ENCODE measurements around the gene SLC38A8. TPM values are rescaled to one million over a fixed set of nuclear protein-coding genes. Genes with fewer than 3 reads are reported as not detected.

The SLC38A8 gene
- total RNA-seq, 1 donor from 2014 or later = not detected

DNA sequence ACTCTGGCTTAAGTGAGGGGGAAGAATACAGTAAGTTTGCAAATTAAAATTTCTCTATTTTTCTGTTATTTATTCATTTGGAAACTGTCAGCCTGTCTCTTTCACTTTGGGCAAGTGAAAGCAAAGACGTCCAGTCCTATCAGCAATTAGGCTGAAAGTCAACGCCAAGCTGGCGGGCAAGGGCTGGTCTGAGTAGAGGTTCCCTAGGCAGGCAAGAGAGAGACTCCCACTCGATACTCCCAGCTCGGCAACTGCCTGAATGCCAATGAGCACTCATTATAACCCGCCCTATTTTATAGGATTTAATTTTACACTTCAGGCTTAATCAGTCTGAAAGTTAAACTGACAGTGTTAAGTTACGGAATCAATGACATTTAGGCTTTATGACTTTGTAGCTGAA, 14.3 kb upstream of the SLC38A8 start:
- DNase-seq (ENCODE audit: low read depth) = no peak
- no peaks in the 10 kb centered on the region for H3K27me3 ChIP-seq (ENCODE audit: control insufficient read depth, insufficient read depth, low read length)
- H3K36me3 ChIP-seq (ENCODE audit: control insufficient read depth, insufficient read depth, low read length) = no peaks in the 10 kb centered on the region
- H3K4me3 ChIP-seq (ENCODE audit: low read depth, low read length) = no peak overlapping the region
- TF ChIP-seq, protein P1, sequence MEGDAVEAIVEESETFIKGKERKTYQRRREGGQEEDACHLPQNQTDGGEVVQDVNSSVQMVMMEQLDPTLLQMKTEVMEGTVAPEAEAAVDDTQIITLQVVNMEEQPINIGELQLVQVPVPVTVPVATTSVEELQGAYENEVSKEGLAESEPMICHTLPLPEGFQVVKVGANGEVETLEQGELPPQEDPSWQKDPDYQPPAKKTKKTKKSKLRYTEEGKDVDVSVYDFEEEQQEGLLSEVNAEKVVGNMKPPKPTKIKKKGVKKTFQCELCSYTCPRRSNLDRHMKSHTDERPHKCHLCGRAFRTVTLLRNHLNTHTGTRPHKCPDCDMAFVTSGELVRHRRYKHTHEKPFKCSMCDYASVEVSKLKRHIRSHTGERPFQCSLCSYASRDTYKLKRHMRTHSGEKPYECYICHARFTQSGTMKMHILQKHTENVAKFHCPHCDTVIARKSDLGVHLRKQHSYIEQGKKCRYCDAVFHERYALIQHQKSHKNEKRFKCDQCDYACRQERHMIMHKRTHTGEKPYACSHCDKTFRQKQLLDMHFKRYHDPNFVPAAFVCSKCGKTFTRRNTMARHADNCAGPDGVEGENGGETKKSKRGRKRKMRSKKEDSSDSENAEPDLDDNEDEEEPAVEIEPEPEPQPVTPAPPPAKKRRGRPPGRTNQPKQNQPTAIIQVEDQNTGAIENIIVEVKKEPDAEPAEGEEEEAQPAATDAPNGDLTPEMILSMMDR (IDR thresholded peaks at IDR 0.05; ENCODE audit: insufficient read depth, low read length, poor library complexity, severe bottlenecking) = no peak

- no peaks in the 10 kb centered on the region for H3K27me3 ChIP-seq (ENCODE audit: control insufficient read depth, insufficient read depth, low read length)
- H3K4me3 ChIP-seq (ENCODE audit: low read depth, low read length) = no peak overlapping the region
- no peak for DNase-seq (ENCODE audit: low read depth)
- H3K36me3 ChIP-seq (ENCODE audit: control insufficient read depth, insufficient read depth, low read length) = no peaks in the 10 kb centered on the region
- TF ChIP-seq, protein P1 (IDR thresholded peaks at IDR 0.05; ENCODE audit: insufficient read depth, low read length, poor library complexity, severe bottlenecking) = no peak
These were observed 13.4 kb upstream of the SLC38A8 start for GRCh38 chr16:84055801-84056634.

GRCh38 chr16:84055366-84055765, 12.8 kb upstream of the SLC38A8 start:
- TF ChIP-seq, protein P1 (IDR thresholded peaks at IDR 0.05; ENCODE audit: insufficient read depth, low read length, poor library complexity, severe bottlenecking) = no peak
- no peaks in the 10 kb centered on the region for H3K27me3 ChIP-seq (ENCODE audit: control insufficient read depth, insufficient read depth, low read length)
- DNase-seq (ENCODE audit: low read depth) = no peak
- no peaks in the 10 kb centered on the region for H3K36me3 ChIP-seq (ENCODE audit: control insufficient read depth, insufficient read depth, low read length)
- H3K4me3 ChIP-seq (ENCODE audit: low read depth, low read length) = no peak overlapping the region

DNA sequence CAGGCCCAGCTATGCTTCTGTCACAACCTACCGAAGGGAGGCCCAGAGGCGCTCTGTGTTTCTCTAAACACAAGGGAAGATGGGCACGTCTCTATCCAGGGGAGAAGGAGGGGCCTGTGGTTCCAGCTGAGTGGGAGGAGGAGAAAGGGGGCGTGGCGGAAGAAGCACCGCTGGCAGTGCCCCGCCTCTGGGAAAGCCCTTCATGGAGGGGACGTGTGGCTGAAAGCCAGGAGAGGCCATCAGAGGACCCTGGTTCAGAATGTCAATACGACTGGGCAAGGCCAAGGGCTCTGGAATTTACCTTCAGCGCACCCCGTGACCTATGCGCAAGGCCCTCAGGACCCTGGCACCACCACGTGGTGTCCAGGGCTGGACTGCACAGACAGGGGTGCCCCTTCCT, 12.3 kb upstream of the SLC38A8 start:
- TF ChIP-seq, protein P1 (IDR thresholded peaks at IDR 0.05; ENCODE audit: insufficient read depth, low read length, poor library complexity, severe bottlenecking) = no peak
- H3K4me3 ChIP-seq (ENCODE audit: low read depth, low read length) = no peak overlapping the region
- H3K27me3 ChIP-seq (ENCODE audit: control insufficient read depth, insufficient read depth, low read length) = no peaks in the 10 kb centered on the region
- no peaks in the 10 kb centered on the region for H3K36me3 ChIP-seq (ENCODE audit: control insufficient read depth, insufficient read depth, low read length)
- DNase-seq (ENCODE audit: low read depth) = no peak

- DNase-seq (ENCODE audit: low read depth) = no peak
- TF ChIP-seq, protein P1 (IDR thresholded peaks at IDR 0.05; ENCODE audit: insufficient read depth, low read length, poor library complexity, severe bottlenecking) = no peak
- Histone ChIP-seq H3K36me3 (ENCODE audit: control insufficient read depth, insufficient read depth, low read length) (no peaks in the 10 kb centered on the region), H3K4me3 (ENCODE audit: low read depth, low read length) (no peak overlapping the region), H3K27me3 (ENCODE audit: control insufficient read depth, insufficient read depth, low read length) (no peaks in the 10 kb centered on the region)
These were observed 11.7 kb upstream of the SLC38A8 start for GRCh38 chr16:84054271-84054670.

GRCh38 chr16:84053237-84053636, 10.6 kb upstream of the SLC38A8 start:
- DNase-seq (ENCODE audit: low read depth) = no peak
- H3K4me3 ChIP-seq (ENCODE audit: low read depth, low read length) = no peak overlapping the region
- TF ChIP-seq, protein P1 (IDR thresholded peaks at IDR 0.05; ENCODE audit: insufficient read depth, low read length, poor library complexity, severe bottlenecking) = no peak
- no peaks in the 10 kb centered on the region for H3K36me3 ChIP-seq (ENCODE audit: control insufficient read depth, insufficient read depth, low read length)
- H3K27me3 ChIP-seq (ENCODE audit: control insufficient read depth, insufficient read depth, low read length) = no peaks in the 10 kb centered on the region
